SK-N-SH (cell line): ENCODE measurements around the gene PDE6A. TPM values are rescaled to one million over a fixed set of nuclear protein-coding genes. Genes with fewer than 3 reads are reported as not detected.
A peak's percentile ranks its signal among the peaks of the same experiment; 100 is the strongest.

Experiments
- CTCF ChIA-PET: fragments of 300-600, 350-600 bp; formaldehyde crosslinking; extraction: SDS; loops from one replicate; lab custom pipeline; 2021; lab: Yijun Ruan, JAX
- POLR2A ChIA-PET: fragments of 350-600 bp; sonication (Branson Sonifier 250); formaldehyde crosslinking; extraction: SDS; loops from one replicate; lab custom pipeline; 2020; ENCODE audit warnings: antibody characterized with exemption, inconsistent platforms; lab: Yijun Ruan, JAX
- DNase-seq: peaks from one replicate; pipeline ENCODE4 v3.0.0; 2012
- H2AFZ ChIP-seq: fragments of 200-600 bp; sonication (generic); 2 replicates; pipeline ENCODE4 v1.8.1; 2016; ENCODE audit warnings: antibody characterized with exemption, mild to moderate bottlenecking, low read depth
- H3F3A ChIP-seq: fragments of 200-600 bp; sonication (generic); replicated peaks from 2 replicates; pipeline ENCODE3; 2016; ENCODE audit warnings: antibody characterized with exemption, mild to moderate bottlenecking; ENCODE audit not compliant: insufficient read depth
- H3K27ac ChIP-seq, 2 experiments: fragments of 200-500 bp in 1 of 2; fragments of 200-600 bp in 1 of 2; sonication (Bioruptor generic) in 1 of 2; sonication (generic), shearing (Covaris generic) in 1 of 2; 2 replicates each; pipeline versions ENCODE4 v1.5.1 to v1.6.1; 2014 to 2016; ENCODE audit warnings: low read depth in 2 of 2, inconsistent platforms in 1 of 2, low read length in 1 of 2, mild to moderate bottlenecking in 1 of 2, mixed read lengths in 1 of 2
- H3K27me3 ChIP-seq: fragments of 200-600 bp; sonication (generic), shearing (Covaris generic); 2 replicates; pipeline ENCODE4 v1.6.1; 2016; ENCODE audit warnings: mixed run types; ENCODE audit not compliant: insufficient read depth
- H3K36me3 ChIP-seq, 2 experiments: fragments of 200-500 bp in 1 of 2; fragments of 200-600 bp in 1 of 2; sonication (Bioruptor generic) in 1 of 2; sonication (generic) in 1 of 2; replicated peaks in 1 of 2; 2 replicates each; pipeline versions ENCODE3 to v1.5.1; 2014 to 2016; ENCODE audit warnings: low read length in 1 of 2, mild to moderate bottlenecking in 1 of 2; ENCODE audit not compliant: insufficient read depth in 2 of 2, control insufficient read depth in 1 of 2
- H3K4me1 ChIP-seq, 2 experiments: fragments of 200-500 bp in 1 of 2; fragments of 200-600 bp in 1 of 2; sonication (Bioruptor generic) in 1 of 2; sonication (generic), shearing (Covaris generic) in 1 of 2; 2 replicates each; pipeline versions ENCODE4 v1.5.1 to v1.6.1; 2014 to 2016; ENCODE audit warnings: low read depth in 1 of 2, low read length in 1 of 2, mixed run types in 1 of 2; ENCODE audit not compliant: insufficient read depth in 2 of 2, control insufficient read depth in 1 of 2
- H3K4me2 ChIP-seq: fragments of 200-600 bp; sonication (generic), shearing (Covaris generic); 2 replicates; pipeline ENCODE4 v1.6.1; 2017; ENCODE audit warnings: mixed run types
- H3K4me3 ChIP-seq, 2 experiments: fragments of 200-500 bp in 1 of 2; fragments of 200-600 bp in 1 of 2; sonication (Bioruptor generic) in 1 of 2; sonication (generic), shearing (Covaris generic) in 1 of 2; 2 replicates each; pipeline versions ENCODE4 v1.5.1 to v1.8.1; 2014 to 2016; ENCODE audit warnings: low read depth in 2 of 2, inconsistent platforms in 1 of 2, low read length in 1 of 2, mild to moderate bottlenecking in 1 of 2, mixed read lengths in 1 of 2, moderate library complexity in 1 of 2
- H3K79me2 ChIP-seq: fragments of 200-600 bp; sonication (generic); 2 replicates; pipeline ENCODE4 v1.8.1; 2017; ENCODE audit warnings: mild to moderate bottlenecking; ENCODE audit not compliant: insufficient read depth
- H3K9ac ChIP-seq: fragments of 200-600 bp; sonication (generic); 2 replicates; pipeline ENCODE4 v1.6.1; 2017; ENCODE audit warnings: mixed run types
- H3K9me2 ChIP-seq: fragments of 200-600 bp; sonication (generic); 2 replicates; pipeline ENCODE4 v1.6.1; 2017; ENCODE audit warnings: mixed run types
- H3K9me3 ChIP-seq: fragments of 200-600 bp; sonication (generic); 2 replicates; pipeline ENCODE4 v1.6.1; 2017; ENCODE audit warnings: mixed run types, mild to moderate bottlenecking, moderate library complexity
- H4K20me1 ChIP-seq: fragments of 200-600 bp; sonication (generic); 2 replicates; pipeline ENCODE4 v1.6.1; 2017; ENCODE audit warnings: mild to moderate bottlenecking, mixed run types; ENCODE audit not compliant: insufficient read depth
- EZH2phosphoT487 ChIP-seq: fragments of 200-600 bp; sonication (generic); IDR thresholded peaks from 2 replicates; pipeline ENCODE4 v1.6.1; 2017; ENCODE audit warnings: low read depth, mixed run types, mild to moderate bottlenecking, antibody characterized with exemption, moderate library complexity, borderline replicate concordance
- FOXJ3 ChIP-seq: sonication (generic); formaldehyde crosslinking; IDR thresholded peaks from 2 replicates; pipeline ENCODE4 v1.5.1; 2020; ENCODE audit warnings: mild to moderate bottlenecking, missing genetic modification reagents
- FOXM1 ChIP-seq: IDR thresholded peaks from 2 replicates; pipeline ENCODE4 v1.4.0; 2012; ENCODE audit warnings: low read depth, mild to moderate bottlenecking
- MAX ChIP-seq: IDR thresholded peaks from 2 replicates; pipeline ENCODE4 v1.4.0; 2012; ENCODE audit warnings: low read depth
- MEF2A ChIP-seq: IDR thresholded peaks from 2 replicates; pipeline ENCODE4 v1.4.0; 2012; ENCODE audit warnings: low read depth, borderline replicate concordance
- NRF1 ChIP-seq: IDR thresholded peaks from 2 replicates; pipeline ENCODE4 v1.6.1; 2012; ENCODE audit warnings: low read depth, mild to moderate bottlenecking, low read length
- POLR2AphosphoS5 ChIP-seq: IDR thresholded peaks from 2 replicates; pipeline ENCODE4 v1.6.1; 2012; ENCODE audit warnings: low read depth, low read length
- RAD21 ChIP-seq: IDR thresholded peaks from 2 replicates; pipeline ENCODE4 v1.6.1; 2012; ENCODE audit warnings: mild to moderate bottlenecking, low read length
- RCOR1 ChIP-seq: fragments of 150-350 bp; IDR thresholded peaks from 2 replicates; pipeline ENCODE4 v1.6.1; 2017; ENCODE audit warnings: antibody characterized with exemption, low read length
- SMC3 ChIP-seq: IDR thresholded peaks from 2 replicates; pipeline ENCODE4 v1.6.1; 2012; ENCODE audit warnings: low read depth, low read length, improper control_type of control experiment
- TCF12 ChIP-seq: IDR thresholded peaks from 2 replicates; pipeline ENCODE4 v1.4.0; 2012
- TEAD4 ChIP-seq: IDR thresholded peaks from 2 replicates; pipeline ENCODE4 v1.4.0; 2012; ENCODE audit warnings: mild to moderate bottlenecking, borderline replicate concordance; ENCODE audit not compliant: insufficient read depth
- WGBS: methylation state at CpG from one replicate; pipeline ENCODE4 v1.1.6; 2017; ENCODE audit warnings: low lambda C conversion rate; 5-methylcytosine and 5-hydroxymethylcytosine counted together
- polyA plus RNA-seq, 3 experiments: library from polyadenylated mRNA; depleted of rRNA; stranded (reverse); fragments of >200 nt; gene quantifications; 2 replicates each; pipeline ENCODE4 v1.2.3, GENCODE V29; 2012

The PDE6A gene
- polyA plus RNA-seq, 1 of the 3 experiments (the other 2 are of a cell fraction): 0.05 TPM

- TF ChIP-seq MAX: no peak
Measured at GRCh38 chr5:149907828-149908227, 36.8 kb downstream of the PDE6A start (continued).

- no peak overlapping the region for H2AFZ ChIP-seq
- H3K9me2 ChIP-seq: no peaks in the 10 kb centered on the region
- ChIA-PET POLR2A (no interaction called here), CTCF (interaction anchor here (0.7 to 2.1 kb wide), 4 partner anchors 8 to 71 kb away, joined by 3 to 7 read pairs (median 3); no protein-coding TSS in a partner anchor)
- H3K79me2 ChIP-seq: no peaks in the 10 kb centered on the region
- H3K27ac ChIP-seq: no peak overlapping the region
- H3K9ac ChIP-seq: no peak overlapping the region
- no peak for DNase-seq
- H3K9me3 ChIP-seq: no peaks in the 10 kb centered on the region
- H3K36me3 ChIP-seq: no peaks in the 10 kb centered on the region
- H4K20me1 ChIP-seq: no peaks in the 10 kb centered on the region
- TF ChIP-seq MAX: no peak
- no peak for TF ChIP-seq TEAD4
- TF ChIP-seq TCF12: no peak
- TF ChIP-seq FOXM1: no peak
- TF ChIP-seq RAD21: no peak
- TF ChIP-seq POLR2AphosphoS5: no peak
- no peak for TF ChIP-seq EZH2phosphoT487
- TF ChIP-seq SMC3: no peak
- no peak for TF ChIP-seq FOXJ3 (CRISPR knock-in tag)
- peaks cover 0 to 4% of the 10 kb centered on the region in 2 experiments; a peak in 1 of 4 replicates for H3K4me1 ChIP-seq
- H3K4me2 ChIP-seq: no peak overlapping the region
- no peak overlapping the region for H3K4me3 ChIP-seq
- no peaks in the 10 kb centered on the region; the same call in 1 of the 2 replicates for H3K27me3 ChIP-seq
- H3F3A ChIP-seq: no peaks in the 10 kb centered on the region
Measured at GRCh38 chr5:149904977-149905376, 39.6 kb downstream of the PDE6A start.

- no peaks in the 10 kb centered on the region; the same call in 1 of the 2 replicates for H3K27me3 ChIP-seq
- H3K27ac ChIP-seq: no peak overlapping the region
- H3F3A ChIP-seq: no peaks in the 10 kb centered on the region
- TF ChIP-seq RCOR1 (no peak), MEF2A (no peak), NRF1 (no peak), POLR2AphosphoS5 (no peak), FOXJ3 (CRISPR knock-in tag) (no peak), RAD21 (no peak)
- no peaks in the 10 kb centered on the region for H3K36me3 ChIP-seq
- no peak overlapping the region for H3K4me3 ChIP-seq
- WGBS: 42% methylated on average over 4 of the region's 4 CpGs
- no peaks in the 10 kb centered on the region for H4K20me1 ChIP-seq
- ChIA-PET POLR2A (no interaction called here), CTCF (interaction anchor here (0.8 to 2.1 kb wide), 3 partner anchors 52 to 70 kb away, joined by 3 to 7 read pairs (median 3); no protein-coding TSS in a partner anchor)
- no peaks in the 10 kb centered on the region for H3K9me3 ChIP-seq
- no peaks in the 10 kb centered on the region for H3K79me2 ChIP-seq
- H3K4me2 ChIP-seq: no peak overlapping the region
- peaks cover 0 to 4% of the 10 kb centered on the region in 2 experiments; a peak in 1 of 4 replicates for H3K4me1 ChIP-seq
- H3K9ac ChIP-seq: no peak overlapping the region
- H2AFZ ChIP-seq: no peak overlapping the region
- H3K9me2 ChIP-seq: no peaks in the 10 kb centered on the region
- peak; percentile 25 for DNase-seq
Measured at GRCh38 chr5:149904293-149904886, 40.2 kb downstream of the PDE6A start.
